Kidney epithelial cell (primary cell): ENCODE data around the gene GOLGA6A. TPM values are rescaled to one million over a fixed set of nuclear protein-coding genes. Genes with fewer than 3 reads are reported as not detected.
"Not testable (repeated sequence)": the region's sequence is repeated elsewhere in the genome, so short reads cannot be mapped to it uniquely, and the experiment has no call there.

ENCODE experiments used
- DNase-seq: peaks from one replicate; pipeline ENCODE4 v3.0.0-alpha.2; 2010; ENCODE audit warnings: low read depth
- H3K27me3 ChIP-seq: 2 replicates; pipeline ENCODE4 v1.6.0; 2011; ENCODE audit warnings: low read length; ENCODE audit not compliant: control insufficient read depth, insufficient read depth
- H3K36me3 ChIP-seq: 2 replicates; pipeline ENCODE4 v1.5.1; 2011; ENCODE audit warnings: low read length; ENCODE audit not compliant: control insufficient read depth, insufficient read depth
- H3K4me3 ChIP-seq: 2 replicates; pipeline ENCODE4 v1.5.1; 2011; ENCODE audit warnings: low read depth, mild to moderate bottlenecking, control low read depth, low read length
- CTCF ChIP-seq: IDR thresholded peaks from 2 replicates; pipeline ENCODE4 v1.5.1; 2011; ENCODE audit warnings: mild to moderate bottlenecking, moderate library complexity, low read length, control low read depth, inconsistent platforms; ENCODE audit not compliant: insufficient read depth, poor library complexity, severe bottlenecking
- total RNA-seq: library from RNA; depleted of rRNA; stranded (reverse); fragments of >200 nt; gene quantifications from 2 replicates; pipeline ENCODE4 v1.2.3, GENCODE V29; 2015

GOLGA6A gene
- not detected in 2 replicates for total RNA-seq

GRCh38 chr15:74082450-74082849, at the start of gene GOLGA6A:
GOLGA6A (minus strand) TSS chr15:74082550; CDS start chr15:74082509, 41 bp downstream.
- not testable (repeated sequence) for H3K27me3 ChIP-seq, DNase-seq, H3K36me3 ChIP-seq, H3K4me3 ChIP-seq

- H3K36me3 ChIP-seq = no peaks in the 10 kb centered on the region
- H3K4me3 ChIP-seq = no peak overlapping the region
- no peak for DNase-seq
- no peak for TF ChIP-seq CTCF
- peaks cover 92% of the 10 kb centered on the region for H3K27me3 ChIP-seq
These were observed 49.5 kb upstream of the GOLGA6A start for GRCh38 chr15:74131628-74132413.

- TF ChIP-seq CTCF = no peak
- H3K4me3 ChIP-seq = no peak overlapping the region
- H3K36me3 ChIP-seq = no peaks in the 10 kb centered on the region
- no peak for DNase-seq
- peaks cover 93% of the 10 kb centered on the region for H3K27me3 ChIP-seq
These were observed 48.7 kb upstream of the GOLGA6A start for GRCh38 chr15:74130849-74131627.

GRCh38 chr15:74130155-74130848, 48.0 kb upstream of the GOLGA6A start, which contains the start of gene ISLR2:
ISLR2 (plus strand) TSS chr15:74130586; CDS start chr15:74132755, 2,169 bp downstream.
- Histone ChIP-seq H3K27me3 (peaks cover 88% of the 10 kb centered on the region), H3K4me3 (no peak within 1 kb of the TSS)

GRCh38 chr15:74129586-74130154, 47.3 kb upstream of the GOLGA6A start:
- no peak for DNase-seq
- Histone ChIP-seq H3K27me3 (peaks cover 86% of the 10 kb centered on the region), H3K36me3 (no peaks in the 10 kb centered on the region), H3K4me3 (no peak overlapping the region)
- TF ChIP-seq CTCF = no peak

More at GRCh38 chr15:74130155-74130848, 48.0 kb upstream of the GOLGA6A start, which contains the start of gene ISLR2:
- no peaks in the 10 kb centered on the region for H3K36me3 ChIP-seq
- DNase-seq = no peak
- no peak for TF ChIP-seq CTCF
